Stimulated activated CD8-positive, alpha-beta memory T cell treated with anti-CD3 and anti-CD28 coated beads, Interleukin-12 subunit alpha, Interleukin-12 subunit beta, amount 100 ng/mL, for 1 hour (primary cell): ENCODE data around the gene EPHA2.
"Not testable (repeated sequence)": the region's sequence is repeated elsewhere in the genome, so short reads cannot be mapped to it uniquely, and the experiment has no call there.

Experiments
- DNase-seq: peaks from one replicate; pipeline ENCODE4 v3.0.0-alpha.2; 2020; ENCODE audit warnings: low read depth

EPHA2 gene

GRCh38 chr1:16167331-16168143, 11.7 kb upstream of the EPHA2 start:
- DNase-seq: peak; percentile 20

- no peak for DNase-seq
These were observed 10.2 kb upstream of the EPHA2 start for GRCh38 chr1:16166117-16166516.

GRCh38 chr1:16165548-16165947, 9.7 kb upstream of the EPHA2 start:
- no peak for DNase-seq

GRCh38 chr1:16165073-16165364, 9.2 kb upstream of the EPHA2 start:
- DNase-seq: no peak

- DNase-seq: no peak
These were observed 8.6 kb upstream of the EPHA2 start for GRCh38 chr1:16164213-16165072.

- not testable (repeated sequence) for DNase-seq
These were observed 7.8 kb upstream of the EPHA2 start for GRCh38 chr1:16163608-16164212.

- DNase-seq: peak; percentile 29
These were observed 6.4 kb upstream of the EPHA2 start for GRCh38 chr1:16162163-16162822.

GRCh38 chr1:16161717-16162116, 5.8 kb upstream of the EPHA2 start:
- no peak for DNase-seq

GRCh38 chr1:16158993-16159831, 3.3 kb upstream of the EPHA2 start:
- DNase-seq: no peak

GRCh38 chr1:16158025-16158424, 2.2 kb upstream of the EPHA2 start:
- DNase-seq: no peak

GRCh38 chr1:16156848-16157495, 1.1 kb upstream of the EPHA2 start:
- no peak for DNase-seq

GRCh38 chr1:16153999-16154673, 1.7 kb downstream of the EPHA2 start:
- no peak for DNase-seq

GRCh38 chr1:16153096-16153998, 2.5 kb downstream of the EPHA2 start:
- DNase-seq: no peak

- DNase-seq: no peak
These were observed 3.3 kb downstream of the EPHA2 start for GRCh38 chr1:16152481-16153087.

- no peak for DNase-seq
These were observed 3.9 kb downstream of the EPHA2 start for GRCh38 chr1:16151995-16152384.

GRCh38 chr1:16151196-16151994, 4.5 kb downstream of the EPHA2 start:
- no peak for DNase-seq

GRCh38 chr1:16150508-16150907, 5.4 kb downstream of the EPHA2 start:
- DNase-seq: no peak
